GM12891 (cell line): ENCODE results near the gene MECR.

Source experiments
- PAX5 ChIP-seq: IDR thresholded peaks from 2 replicates; pipeline ENCODE4 v1.6.1; 2011; ENCODE audit warnings: low read length, moderate library complexity, mild to moderate bottlenecking; ENCODE audit not compliant: insufficient read depth, severe bottlenecking
- POLR2A ChIP-seq: IDR thresholded peaks from 2 replicates; pipeline ENCODE4 v1.6.1; 2011; ENCODE audit warnings: low read depth, low read length, control low read depth
- POLR2AphosphoS5 ChIP-seq: IDR thresholded peaks from 2 replicates; pipeline ENCODE4 v1.6.1; 2011; ENCODE audit warnings: low read depth, low read length, control low read depth
- POU2F2 ChIP-seq: IDR thresholded peaks from 2 replicates; pipeline ENCODE4 v1.6.1; 2011; ENCODE audit warnings: low read depth, mild to moderate bottlenecking, control low read depth, low read length, moderate library complexity
- SPI1 ChIP-seq: IDR thresholded peaks from 2 replicates; pipeline ENCODE4 v1.6.1; 2011; ENCODE audit warnings: low read depth, low read length, control low read depth
- TAF1 ChIP-seq: IDR thresholded peaks from 2 replicates; pipeline ENCODE4 v1.6.1; 2011; ENCODE audit warnings: low read depth, low read length, control low read depth

GRCh38 chr1:29164588-29164987, 66.1 kb downstream of the MECR start:
- TF ChIP-seq POLR2AphosphoS5, result no peak
- no peak for TF ChIP-seq SPI1
- no peak for TF ChIP-seq POLR2A
- TF ChIP-seq TAF1, result no peak
- no peak for TF ChIP-seq PAX5
- no peak for TF ChIP-seq POU2F2
